IMR-90 (cell line): ENCODE data around the gene IFRD1. TPM values are rescaled to one million over a fixed set of nuclear protein-coding genes. Genes with fewer than 3 reads are reported as not detected.

Source experiments
- microRNA-seq, 2 experiments: library from miRNA; stranded (forward) in 1 of 2; unstranded in 1 of 2; fragments of 10-50 nt in 1 of 2; fragments of <30 nt in 1 of 2; gene quantifications in 1 of 2; microRNA quantifications in 1 of 2; one replicate each; pipeline versions ENCODE3 to v1.1.0; 2013 to 2020; ENCODE audit not compliant: insufficient read depth in 1 of 2, insufficient read length in 1 of 2, unreplicated experiment in 1 of 2
- polyA plus RNA-seq, 3 experiments: library from polyadenylated mRNA; depleted of rRNA; stranded (reverse); fragments of >200 nt; gene quantifications; 2 replicates each; pipeline ENCODE4 v1.2.3, GENCODE V29; 2012; ENCODE audit warnings: low replicate concordance in 1 of 3
- small RNA-seq, 5 experiments: library from RNA; depleted of rRNA; stranded (forward); fragments of <200 nt; gene quantifications; one replicate each; pipeline ENCODE3, GENCODE V24; 2012
- total RNA-seq: library from RNA; depleted of rRNA; stranded (reverse); fragments of >200 nt; gene quantifications from 2 replicates; pipeline ENCODE4 v1.2.3, GENCODE V29; 2012; rRNA removed

Gene IFRD1
- total and polyA plus RNA-seq, 2 of the 4 experiments (the other 2 are of a cell fraction) = 18.3 to 25.3 TPM

Small RNAs within 50 kb of the gene (microRNA-seq; reads per million reads assigned to microRNA genes)
- gene AC079741.1 (ENCODE audit: insufficient read depth, insufficient read length) = not detected

Small RNAs within 50 kb of the gene (small RNA-seq; reads per million reads assigned to genes)
- gene AC079741.1 = 0 reads per million in 5 experiments

Other genes with a start within 250 kb of the IFRD1 start
- 12.2 and 14.2 TPM in 2 replicates for gene DOCK4, start 244.1 kb upstream of the IFRD1 start, total RNA-seq
- gene DOCK4, start 244.1 kb upstream of the IFRD1 start, polyA plus RNA-seq (2012; rRNA removed) = 4.2 and 4.4 TPM in 2 replicates
- gene ZNF277, start 243.8 kb upstream of the IFRD1 start, total RNA-seq = 21.3 and 45.0 TPM in 2 replicates
- gene ZNF277, start 243.8 kb upstream of the IFRD1 start, polyA plus RNA-seq (2012; rRNA removed) = 6.0 and 7.3 TPM in 2 replicates
- not detected in 2 replicates for gene LSMEM1, start 30.5 kb downstream of the IFRD1 start, total RNA-seq
- 0.56 and 0.68 TPM in 2 replicates for gene LSMEM1, start 30.5 kb downstream of the IFRD1 start, polyA plus RNA-seq (2012; rRNA removed)